Measurements from ENCODE around the gene CAST.

GRCh38 chr5:96636046-96636445, 26.1 kb upstream of the CAST start:
- TF ChIP-seq SPI1 (IDR thresholded peaks at IDR 0.05; ENCODE audit: low read depth, low read length), result no peak
- TF ChIP-seq POLR2A (IDR thresholded peaks at IDR 0.05; ENCODE audit: low read depth, low read length), result no peak

All from GM12891 (cell line).